D721Med (cell line): ENCODE data around the gene ULBP1.
"Not testable (repeated sequence)": the region's sequence is repeated elsewhere in the genome, so short reads cannot be mapped to it uniquely, and the experiment has no call there.

Experiments used
- DNase-seq: peaks from one replicate; pipeline ENCODE4 v3.0.0; 2011; ENCODE audit warnings: low spot score; ENCODE audit not compliant: insufficient read length
- FAIRE-seq: peaks from 2 replicates; lab custom pipeline; 2011; peaks lifted over from hg19 to GRCh38; lab: Jason Lieb, UNC
- TF ChIP-seq, protein P1 (sequence below): IDR thresholded peaks from 2 replicates; pipeline ENCODE4 v1.5.1; 2012; ENCODE audit warnings: mild to moderate bottlenecking, control low read depth; ENCODE audit not compliant: insufficient read depth; ENCODE audit errors: missing control alignments

Gene ULBP1

DNA sequence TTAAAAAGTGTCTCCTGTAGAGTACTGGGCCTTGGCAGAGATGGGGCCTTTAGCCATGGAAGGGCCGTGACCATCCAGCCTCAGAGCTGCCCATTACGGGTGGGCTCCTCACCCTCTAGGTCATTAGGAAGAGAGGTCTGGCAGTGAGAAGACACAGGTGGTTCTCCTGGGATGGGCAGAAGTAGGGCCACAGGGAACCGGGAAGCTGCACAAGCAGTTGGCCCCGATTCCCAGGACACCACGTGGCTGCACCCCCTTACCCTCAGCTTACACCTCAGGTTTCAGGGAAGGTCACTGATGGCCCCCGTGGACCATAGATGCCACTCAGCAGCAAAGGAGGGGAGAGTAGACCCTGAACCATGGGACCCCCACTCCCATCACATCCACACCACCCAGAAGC is 42.4 kb upstream of the ULBP1 start:
- FAIRE-seq, result no peak
- TF ChIP-seq, protein P1, sequence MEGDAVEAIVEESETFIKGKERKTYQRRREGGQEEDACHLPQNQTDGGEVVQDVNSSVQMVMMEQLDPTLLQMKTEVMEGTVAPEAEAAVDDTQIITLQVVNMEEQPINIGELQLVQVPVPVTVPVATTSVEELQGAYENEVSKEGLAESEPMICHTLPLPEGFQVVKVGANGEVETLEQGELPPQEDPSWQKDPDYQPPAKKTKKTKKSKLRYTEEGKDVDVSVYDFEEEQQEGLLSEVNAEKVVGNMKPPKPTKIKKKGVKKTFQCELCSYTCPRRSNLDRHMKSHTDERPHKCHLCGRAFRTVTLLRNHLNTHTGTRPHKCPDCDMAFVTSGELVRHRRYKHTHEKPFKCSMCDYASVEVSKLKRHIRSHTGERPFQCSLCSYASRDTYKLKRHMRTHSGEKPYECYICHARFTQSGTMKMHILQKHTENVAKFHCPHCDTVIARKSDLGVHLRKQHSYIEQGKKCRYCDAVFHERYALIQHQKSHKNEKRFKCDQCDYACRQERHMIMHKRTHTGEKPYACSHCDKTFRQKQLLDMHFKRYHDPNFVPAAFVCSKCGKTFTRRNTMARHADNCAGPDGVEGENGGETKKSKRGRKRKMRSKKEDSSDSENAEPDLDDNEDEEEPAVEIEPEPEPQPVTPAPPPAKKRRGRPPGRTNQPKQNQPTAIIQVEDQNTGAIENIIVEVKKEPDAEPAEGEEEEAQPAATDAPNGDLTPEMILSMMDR, result no peak

DNA sequence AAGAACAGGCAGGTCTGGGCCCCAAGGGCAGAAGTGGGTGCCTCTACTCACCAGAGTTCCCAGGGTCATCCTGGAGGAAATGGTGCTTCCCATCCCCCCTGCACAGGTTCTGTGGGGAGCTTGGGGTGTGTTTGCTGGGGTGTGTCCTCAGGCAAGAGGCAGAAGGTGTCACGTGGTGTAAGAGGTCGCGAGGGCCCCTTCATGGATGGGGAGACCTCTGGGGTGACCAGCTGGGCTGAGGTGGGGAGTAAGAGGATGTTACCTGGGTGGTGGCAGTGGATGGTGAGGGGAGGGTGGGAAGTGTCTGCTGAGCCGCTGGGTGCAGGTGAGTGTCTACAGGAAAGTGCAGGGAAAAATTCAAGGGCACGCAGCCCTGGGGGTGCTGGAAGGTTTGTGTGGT is 41.7 kb upstream of the ULBP1 start:
- FAIRE-seq, result not testable (repeated sequence)

More for the DNA sequence above, 42.4 kb upstream of the ULBP1 start:
- no peak for DNase-seq

DNA sequence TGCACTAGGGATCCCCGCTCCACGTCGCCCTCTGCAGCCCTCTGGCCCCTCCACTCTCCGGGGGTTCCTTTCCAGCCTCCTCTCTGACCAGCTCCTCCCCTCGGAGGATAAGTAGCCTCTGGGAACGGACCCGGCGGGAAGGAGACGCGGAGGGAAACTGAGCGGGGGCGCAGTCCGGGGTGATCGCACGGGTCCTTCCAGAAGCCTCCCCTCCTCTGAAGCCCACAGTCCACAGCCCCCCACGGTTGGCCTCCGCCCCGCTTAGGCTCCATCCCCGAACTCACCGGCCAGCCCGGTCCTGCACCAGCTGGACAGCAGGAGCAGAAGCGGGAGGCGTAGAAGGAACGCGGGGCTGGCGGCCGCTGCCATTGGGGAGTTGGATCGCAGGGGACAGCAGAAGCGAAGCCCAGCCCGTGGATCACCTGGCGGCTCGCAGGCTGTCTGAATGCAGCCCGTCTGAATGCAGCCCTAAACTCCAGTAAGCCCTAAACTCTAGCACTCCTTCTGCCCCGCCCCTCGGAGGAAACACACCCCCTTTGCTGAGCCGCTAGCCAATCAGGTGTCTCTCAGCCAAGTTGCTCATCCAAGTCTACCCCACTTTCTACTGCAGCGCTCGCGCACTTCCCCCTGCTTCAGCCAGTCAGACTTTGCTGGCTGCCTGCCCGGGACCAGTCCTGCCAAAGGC is 41.0 kb upstream of the ULBP1 start, which contains the start of gene RAET1G:
RAET1G (minus strand) TSS at position 480 of the 685 bp plus-strand sequence; CDS start at position 369, 111 bp downstream.
- DNase-seq, result peak; percentile 65
- no peak for FAIRE-seq
- TF ChIP-seq, protein P1, result no peak

More for the DNA sequence above, 41.7 kb upstream of the ULBP1 start:
- DNase-seq, result not testable (repeated sequence)

DNA sequence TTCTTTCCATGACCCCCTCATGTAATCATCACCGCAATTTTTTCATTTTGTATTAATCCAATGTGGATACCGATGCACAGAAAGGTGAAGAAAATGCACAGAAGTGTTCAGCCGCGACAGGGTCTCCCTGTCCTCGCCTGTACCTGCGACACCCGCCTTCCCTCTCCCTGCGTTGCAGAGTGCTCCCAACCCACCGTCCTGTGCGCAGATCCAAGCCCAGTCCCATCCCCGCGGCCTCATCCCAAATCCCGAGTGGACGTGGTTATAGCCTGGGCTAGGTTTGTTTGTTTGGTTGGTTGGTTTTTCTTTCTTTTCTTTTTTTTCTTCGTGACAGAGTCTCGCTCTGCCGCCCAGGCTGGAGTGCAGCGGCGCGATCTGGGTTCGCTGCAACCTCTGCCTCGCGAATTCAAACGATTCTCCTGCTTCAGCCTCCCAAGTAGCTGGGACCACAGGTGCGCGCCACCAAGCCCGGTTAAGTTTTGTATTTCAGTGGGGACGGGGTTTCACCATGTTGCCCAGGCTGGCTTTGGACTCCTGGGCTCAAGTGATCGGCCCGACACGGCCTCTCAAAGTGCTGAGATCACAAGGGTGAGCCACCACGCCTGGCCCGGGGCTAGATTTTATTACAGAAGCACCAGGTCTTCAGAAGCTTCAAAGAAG is 40.3 kb upstream of the ULBP1 start:
- DNase-seq (no peak), FAIRE-seq (no peak)
- TF ChIP-seq, protein P1, result no peak

DNA sequence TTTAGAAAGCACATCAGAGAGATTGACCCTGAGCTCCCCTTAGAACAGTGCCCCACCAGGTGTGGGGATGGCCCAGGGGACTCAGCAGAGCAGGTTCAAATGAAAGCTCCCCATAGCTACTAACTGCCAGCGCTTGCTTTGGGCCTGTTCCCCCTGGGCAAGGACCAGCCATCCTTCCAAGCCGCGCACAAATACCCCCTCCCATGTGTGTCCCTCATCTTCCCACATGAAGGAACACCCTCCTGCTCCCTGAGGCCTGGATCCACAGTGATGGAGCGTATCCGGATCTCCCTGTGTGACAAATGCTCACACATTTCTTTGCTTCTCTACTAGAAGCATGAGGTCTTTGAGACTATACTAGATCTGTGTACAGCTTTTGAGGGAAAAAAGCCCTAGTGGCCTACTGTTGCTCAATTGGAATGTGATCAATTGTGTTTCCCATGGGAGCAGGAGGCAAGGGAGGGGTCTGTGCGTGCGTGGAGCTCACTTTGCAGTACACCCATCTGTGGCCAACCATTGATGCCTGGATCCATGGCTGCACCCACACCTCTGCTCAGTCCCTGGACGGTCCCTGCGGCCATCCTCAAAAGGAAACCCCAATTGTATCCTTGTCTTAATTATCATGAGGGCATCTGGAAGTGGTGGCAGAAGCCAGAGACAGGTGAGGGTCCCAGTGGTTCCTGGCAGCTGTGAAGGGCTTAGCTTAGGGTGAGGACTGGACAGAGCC is 39.4 kb upstream of the ULBP1 start:
- no peak for DNase-seq
- TF ChIP-seq, protein P1, result no peak
- no peak for FAIRE-seq

DNA sequence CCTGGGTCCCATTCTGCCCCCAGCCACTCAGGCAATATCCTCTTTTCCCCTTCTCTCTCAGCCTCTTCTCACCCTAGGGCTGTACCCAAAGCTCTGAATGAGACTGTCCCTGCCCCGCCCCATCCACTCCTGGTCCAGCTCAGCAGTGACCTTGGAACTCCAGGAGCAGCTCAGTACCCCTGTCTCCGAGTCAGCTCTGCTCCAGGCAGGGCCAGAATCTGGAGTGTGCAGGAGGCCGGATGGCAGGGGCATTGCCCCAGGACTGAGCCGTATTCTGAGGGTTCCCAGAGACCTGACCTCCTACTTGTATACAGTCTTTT is 38.9 kb upstream of the ULBP1 start:
- DNase-seq (no peak), FAIRE-seq (no peak)
- TF ChIP-seq, protein P1, result no peak

DNA sequence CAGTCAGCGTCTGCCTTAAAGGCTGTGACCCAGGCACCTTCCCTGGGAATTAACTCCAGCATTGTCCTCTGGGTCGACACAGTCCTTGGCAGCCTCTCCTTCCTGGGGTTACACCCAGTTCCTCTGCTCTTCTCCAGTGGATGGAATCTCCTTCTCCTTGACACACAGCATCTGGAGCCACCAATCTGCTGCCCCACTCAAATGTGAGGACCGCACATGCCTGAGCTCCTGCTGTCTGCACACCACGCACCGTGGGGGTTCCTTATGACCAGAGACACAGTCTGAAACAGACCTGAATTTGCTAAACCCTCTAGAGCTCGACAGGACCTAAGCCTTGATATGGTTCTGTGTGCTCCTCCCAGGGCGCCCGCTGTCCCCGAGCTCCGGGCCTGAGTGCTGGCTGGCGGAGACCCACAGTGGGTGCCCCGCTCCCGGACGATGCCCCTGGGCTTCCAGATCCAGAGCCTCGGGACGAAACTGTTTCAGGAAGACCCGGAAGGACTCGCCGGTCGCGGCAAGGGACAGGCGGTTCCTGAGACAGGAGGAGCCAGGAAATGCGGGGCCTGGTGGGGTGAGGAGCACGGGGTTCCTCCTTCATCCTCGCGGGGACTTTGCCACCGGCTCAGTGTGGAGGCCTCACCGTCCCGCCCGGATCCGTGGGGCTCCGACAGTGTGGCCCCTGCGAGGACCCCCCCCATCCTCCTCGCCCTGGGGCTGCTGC is 38.3 kb upstream of the ULBP1 start:
- TF ChIP-seq, protein P1, result no peak
- FAIRE-seq (no peak), DNase-seq (no peak)
